Hepatocyte (in vitro differentiated cells): ENCODE data around the gene IGSF22. TPM values are rescaled to one million over a fixed set of nuclear protein-coding genes. Genes with fewer than 3 reads are reported as not detected.

Experiments used
- DNase-seq: peaks from one replicate; pipeline ENCODE4 v3.0.0-alpha.2; 2016; ENCODE audit warnings: low spot score
- H2AFZ ChIP-seq: fragments of 200-600 bp; sonication (generic); 2 replicates; pipeline ENCODE4 v1.6.0; 2016; ENCODE audit warnings: antibody characterized with exemption, mild to moderate bottlenecking
- H3K27ac ChIP-seq: fragments of 200-600 bp; sonication (generic); 2 replicates; pipeline ENCODE4 v1.5.1; 2016; ENCODE audit warnings: mild to moderate bottlenecking
- H3K27me3 ChIP-seq: fragments of 200-600 bp; sonication (generic); 2 replicates; pipeline ENCODE4 v1.6.1; 2016
- H3K36me3 ChIP-seq: fragments of 200-600 bp; sonication (generic); replicated peaks from 2 replicates; pipeline ENCODE4 v1.5.1; 2016; ENCODE audit warnings: low read depth; ENCODE audit not compliant: insufficient read depth
- H3K4me1 ChIP-seq: fragments of 200-600 bp; sonication (generic); 2 replicates; pipeline ENCODE4 v1.5.1; 2016; ENCODE audit warnings: mild to moderate bottlenecking, moderate library complexity; ENCODE audit not compliant: insufficient read depth
- H3K4me2 ChIP-seq: fragments of 200-600 bp; sonication (generic); 2 replicates; pipeline ENCODE4 v1.6.0; 2016
- H3K4me3 ChIP-seq: fragments of 200-600 bp; sonication (generic); 2 replicates; pipeline ENCODE4 v1.5.1; 2016; ENCODE audit warnings: mild to moderate bottlenecking
- H3K79me2 ChIP-seq: fragments of 200-600 bp; sonication (generic); 2 replicates; pipeline ENCODE4 v1.6.0; 2017; ENCODE audit warnings: mild to moderate bottlenecking
- H3K9me2 ChIP-seq: fragments of 200-600 bp; sonication (generic); replicated peaks from 2 replicates; pipeline ENCODE4 v1.6.0; 2017; ENCODE audit warnings: mild to moderate bottlenecking; ENCODE audit not compliant: insufficient read depth
- H3K9me3 ChIP-seq: fragments of 200-600 bp; sonication (generic); 2 replicates; pipeline ENCODE4 v1.5.1; 2016; ENCODE audit warnings: low read depth, mild to moderate bottlenecking
- H4K20me1 ChIP-seq: fragments of 200-600 bp; sonication (generic); 2 replicates; pipeline ENCODE4 v1.6.0; 2016; ENCODE audit warnings: mild to moderate bottlenecking; ENCODE audit not compliant: insufficient read depth, poor library complexity, severe bottlenecking
- EZH2 ChIP-seq: fragments of 200-600 bp; sonication (generic); IDR thresholded peaks from 2 replicates; pipeline ENCODE4 v1.6.1; 2016; ENCODE audit warnings: antibody characterized with exemption, mild to moderate bottlenecking, borderline replicate concordance
- EZH2phosphoT487 ChIP-seq: fragments of 200-600 bp; sonication (generic); IDR thresholded peaks from one replicate; pipeline ENCODE4 v1.6.1; 2018; ENCODE audit warnings: antibody characterized with exemption, mild to moderate bottlenecking, low read depth, moderate library complexity; ENCODE audit not compliant: unreplicated experiment, severe bottlenecking
- WGBS: methylation state at CpG from one replicate; pipeline ENCODE4 v1.1.6; 2016; ENCODE audit warnings: low lambda C conversion rate; ENCODE audit errors: missing lambda C conversion rate; 5-methylcytosine and 5-hydroxymethylcytosine counted together
- polyA plus RNA-seq: library from polyadenylated mRNA; unstranded; fragments of >200 nt; fragmentation: Nextera tagmentation; extraction: Ambion mirVana; gene quantifications from 2 replicates; pipeline ENCODE4 v1.2.1, GENCODE V29; 2016
- total RNA-seq: library from RNA; depleted of rRNA; stranded (reverse); fragments of >200 nt; gene quantifications from 2 replicates; pipeline ENCODE4 v1.2.3, GENCODE V29; 2014
- TF ChIP-seq, protein P1 (sequence below): fragments of 200-600 bp; sonication (generic); IDR thresholded peaks from 2 replicates; pipeline ENCODE4 v1.5.1; 2016; ENCODE audit warnings: antibody characterized with exemption, mild to moderate bottlenecking; ENCODE audit not compliant: poor library complexity

Gene IGSF22
- total and polyA plus RNA-seq, 2 experiments from 2014 or later = not detected

DNA sequence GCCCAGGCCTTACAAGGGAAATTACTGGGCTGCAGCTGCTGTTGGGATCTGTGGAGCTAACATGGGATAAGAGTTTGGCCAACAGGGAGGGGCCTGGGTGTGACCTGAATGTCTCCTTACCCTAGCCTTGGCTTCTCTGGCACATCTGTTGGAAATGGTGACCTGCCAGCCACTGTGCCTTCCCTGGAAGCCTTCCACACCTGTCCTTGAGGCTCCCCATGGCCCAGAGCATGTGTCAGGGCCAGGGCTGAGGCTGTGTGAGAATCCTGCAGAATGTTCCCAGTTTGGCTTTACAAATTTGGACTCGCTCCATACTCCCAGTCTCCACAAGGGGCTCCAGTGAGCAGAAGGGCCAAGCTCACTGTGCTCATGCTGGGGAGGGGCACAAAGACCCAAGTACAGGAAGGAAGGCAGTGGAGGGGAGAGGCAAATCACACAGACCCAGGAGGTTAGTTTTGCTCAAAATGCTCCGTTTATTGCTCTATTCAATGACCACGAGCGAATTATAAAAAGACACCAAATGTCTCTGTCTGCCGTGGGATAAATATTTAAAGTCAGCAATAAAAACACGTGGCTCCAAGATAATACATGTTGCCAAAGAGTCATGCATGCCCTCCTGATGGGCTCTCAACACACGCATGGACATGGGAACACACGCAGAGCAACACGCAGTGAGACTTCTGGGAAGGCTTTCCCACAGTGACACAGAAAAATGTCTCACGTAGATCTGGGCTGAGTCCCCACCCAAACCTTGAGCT is 1.7 kb upstream of the IGSF22 start:
- WGBS = 58% methylated on average over 10 of the region's 10 CpGs
- Histone ChIP-seq H3K36me3 (no peaks in the 10 kb centered on the region), H3K27ac (no peak overlapping the region), H3K9me3 (no peaks in the 10 kb centered on the region), H2AFZ (no peak overlapping the region), H3K4me1 (no peaks in the 10 kb centered on the region), H3K27me3 (no peaks in the 10 kb centered on the region), H3K4me3 (no peak overlapping the region), H3K9me2 (no peaks in the 10 kb centered on the region), H4K20me1 (no peaks in the 10 kb centered on the region), H3K79me2 (no peaks in the 10 kb centered on the region), H3K4me2 (no peak overlapping the region)
- TF ChIP-seq, protein P1, sequence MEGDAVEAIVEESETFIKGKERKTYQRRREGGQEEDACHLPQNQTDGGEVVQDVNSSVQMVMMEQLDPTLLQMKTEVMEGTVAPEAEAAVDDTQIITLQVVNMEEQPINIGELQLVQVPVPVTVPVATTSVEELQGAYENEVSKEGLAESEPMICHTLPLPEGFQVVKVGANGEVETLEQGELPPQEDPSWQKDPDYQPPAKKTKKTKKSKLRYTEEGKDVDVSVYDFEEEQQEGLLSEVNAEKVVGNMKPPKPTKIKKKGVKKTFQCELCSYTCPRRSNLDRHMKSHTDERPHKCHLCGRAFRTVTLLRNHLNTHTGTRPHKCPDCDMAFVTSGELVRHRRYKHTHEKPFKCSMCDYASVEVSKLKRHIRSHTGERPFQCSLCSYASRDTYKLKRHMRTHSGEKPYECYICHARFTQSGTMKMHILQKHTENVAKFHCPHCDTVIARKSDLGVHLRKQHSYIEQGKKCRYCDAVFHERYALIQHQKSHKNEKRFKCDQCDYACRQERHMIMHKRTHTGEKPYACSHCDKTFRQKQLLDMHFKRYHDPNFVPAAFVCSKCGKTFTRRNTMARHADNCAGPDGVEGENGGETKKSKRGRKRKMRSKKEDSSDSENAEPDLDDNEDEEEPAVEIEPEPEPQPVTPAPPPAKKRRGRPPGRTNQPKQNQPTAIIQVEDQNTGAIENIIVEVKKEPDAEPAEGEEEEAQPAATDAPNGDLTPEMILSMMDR = peak; percentile 64
- no peak for TF ChIP-seq EZH2
- peak; percentile 61 for DNase-seq

DNA sequence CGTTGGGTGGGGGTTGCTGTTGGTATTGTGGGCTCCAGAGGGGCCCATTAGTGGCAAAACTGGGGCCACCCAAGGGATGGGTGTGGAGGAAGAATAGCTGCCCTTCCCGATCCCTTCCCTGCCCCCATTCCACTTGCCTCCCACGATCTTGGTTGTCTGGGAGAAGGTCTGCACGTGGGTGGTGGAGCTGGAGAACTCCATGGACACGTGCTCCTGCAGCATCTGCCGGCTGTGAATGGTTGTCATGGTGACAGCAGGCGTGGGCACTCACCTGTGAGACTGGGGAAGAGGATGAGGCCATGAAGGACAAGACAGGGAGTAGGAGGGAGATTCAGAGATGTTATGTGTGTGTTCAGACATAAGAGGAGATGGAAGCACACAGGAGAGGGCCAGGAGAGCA is 2.0 kb downstream of the IGSF22 start:
- Histone ChIP-seq H3K4me1 (peaks cover 14% of the 10 kb centered on the region), H3K79me2 (no peaks in the 10 kb centered on the region), H3K4me3 (no peak overlapping the region), H3K36me3 (no peaks in the 10 kb centered on the region), H3K4me2 (no peak overlapping the region), H3K27me3 (no peaks in the 10 kb centered on the region), H3K9me3 (no peaks in the 10 kb centered on the region), H4K20me1 (no peaks in the 10 kb centered on the region), H3K9me2 (no peaks in the 10 kb centered on the region), H2AFZ (no peak overlapping the region), H3K27ac (no peak overlapping the region)
- DNase-seq = no peak
- WGBS = 43% methylated on average over 7 of the region's 7 CpGs
- TF ChIP-seq, protein P1 = no peak
- TF ChIP-seq EZH2 (no peak), EZH2phosphoT487 (no peak)

GRCh38 chr11:18722293-18722637 is 3.7 kb downstream of the IGSF22 start:
- Histone ChIP-seq H4K20me1 (no peaks in the 10 kb centered on the region), H3K27me3 (no peaks in the 10 kb centered on the region), H3K9me3 (no peaks in the 10 kb centered on the region), H3K27ac (no peak overlapping the region), H2AFZ (peak overlapping the region; percentile 94), H3K79me2 (no peaks in the 10 kb centered on the region), H3K4me1 (peaks cover 14% of the 10 kb centered on the region), H3K9me2 (no peaks in the 10 kb centered on the region), H3K4me2 (peak overlapping the region; percentile 95), H3K4me3 (no peak overlapping the region), H3K36me3 (no peaks in the 10 kb centered on the region)
- no peak for DNase-seq
- WGBS = 41% methylated on average over 1 of the region's 1 CpG
- TF ChIP-seq EZH2phosphoT487 = no peak
- no peak for TF ChIP-seq EZH2
- TF ChIP-seq, protein P1 = no peak
